Duodenal mucosa (tissue), 2 donors: Measurements from ENCODE around the gene NEBL.

Experiments
- H3K27ac ChIP-seq: one replicate; pipeline ENCODE4 v1.7.0; 2013; ENCODE audit warnings: low read depth, low read length
- H3K27me3 ChIP-seq, 2 donors: one replicate each; pipeline ENCODE4 v1.7.0; 2013; ENCODE audit warnings: low read length in 2 of 2, control low read depth in 1 of 2; ENCODE audit not compliant: insufficient read depth in 2 of 2, control insufficient read depth in 1 of 2
- H3K36me3 ChIP-seq, 2 donors: one replicate each; pipeline ENCODE4 v1.7.0; 2013; ENCODE audit warnings: low read length in 2 of 2, control low read depth in 1 of 2; ENCODE audit not compliant: insufficient read depth in 2 of 2, control insufficient read depth in 1 of 2
- H3K4me1 ChIP-seq, 2 donors: one replicate each; pipeline ENCODE4 v1.7.0; 2013; ENCODE audit warnings: low read length in 2 of 2, control low read depth in 1 of 2; ENCODE audit not compliant: insufficient read depth in 2 of 2, control insufficient read depth in 1 of 2
- H3K4me3 ChIP-seq, 2 donors: one replicate each; pipeline ENCODE4 v1.7.0; 2013; ENCODE audit warnings: low read length in 2 of 2, low read depth in 1 of 2
- H3K9ac ChIP-seq, 2 donors: one replicate each; pipeline ENCODE4 v1.7.0; 2013; ENCODE audit warnings: low read length in 2 of 2, low read depth in 1 of 2
- H3K9me3 ChIP-seq, 2 donors: one replicate each; pipeline ENCODE4 v1.7.0; 2013; ENCODE audit warnings: low read length in 2 of 2, control low read depth in 1 of 2; ENCODE audit not compliant: control insufficient read depth in 1 of 2

NEBL gene

GRCh38 chr10:20740120-20740519 is 157.0 kb downstream of the NEBL start:
- no peaks in the 10 kb centered on the region for H3K27me3 ChIP-seq
- H3K36me3 ChIP-seq, result no peaks in the 10 kb centered on the region
- no peak overlapping the region for H3K4me3 ChIP-seq
- no peaks in the 10 kb centered on the region for H3K9me3 ChIP-seq
- H3K27ac ChIP-seq, result no peak overlapping the region
- H3K9ac ChIP-seq, result no peak overlapping the region
- H3K4me1 ChIP-seq, result no peaks in the 10 kb centered on the region

- no peaks in the 10 kb centered on the region for H3K27me3 ChIP-seq
- H3K36me3 ChIP-seq, result no peaks in the 10 kb centered on the region
- H3K9me3 ChIP-seq, result no peaks in the 10 kb centered on the region
- H3K4me3 ChIP-seq, result no peak overlapping the region
- H3K4me1 ChIP-seq, result no peaks in the 10 kb centered on the region
- no peak overlapping the region for H3K9ac ChIP-seq
- no peak overlapping the region for H3K27ac ChIP-seq
These were observed 160.0 kb downstream of the NEBL start for GRCh38 chr10:20737107-20737506.
